Endothelial cell of umbilical vein (primary cell): Measurements from ENCODE around the gene CEP44. TPM values are rescaled to one million over a fixed set of nuclear protein-coding genes. Genes with fewer than 3 reads are reported as not detected.

Source experiments
- BruUV-seq: library from RNA; stranded (reverse); fragments of 400-500 nt; replicated peaks from 2 replicates; lab custom pipeline; 2021; lab: Mats Ljungman, UMichigan
- CTCF ChIA-PET: fragments of 300-600, 350-600 bp; sonication (Branson Sonifier 250); formaldehyde crosslinking; loops from one replicate; lab custom pipeline; 2021; ENCODE audit warnings: antibody characterized with exemption, inconsistent platforms; lab: Charles Lee
- POLR2A ChIA-PET: fragments of 300-600, 350-600 bp; sonication (Branson Sonifier 250); formaldehyde crosslinking; loops from one replicate; lab custom pipeline; 2021; ENCODE audit warnings: antibody characterized with exemption, inconsistent platforms; lab: Charles Lee
- DNase-seq: peaks from one replicate; pipeline ENCODE4 v3.0.0-alpha.2; 2011; ENCODE audit warnings: low read depth, low spot score
- FAIRE-seq: peaks from 2 replicates; lab custom pipeline; 2011; peaks lifted over from hg19 to GRCh38; lab: Jason Lieb, UNC
- H2AFZ ChIP-seq: 2 replicates; pipeline ENCODE4 v1.6.0; 2012; ENCODE audit warnings: low read depth, low read length, control low read depth, inconsistent platforms
- H3K27ac ChIP-seq: 2 replicates; pipeline ENCODE4 v1.5.1; 2011; ENCODE audit warnings: low read depth, mild to moderate bottlenecking, control low read depth, low read length, moderate library complexity; ENCODE audit not compliant: insufficient read depth
- H3K27me3 ChIP-seq, 2 experiments: 2 replicates each; pipeline versions ENCODE4 v1.6.0 to v1.6.1; 2011; ENCODE audit warnings: low read length in 2 of 2, mixed read lengths in 1 of 2; ENCODE audit not compliant: control insufficient read depth in 2 of 2, insufficient read depth in 2 of 2
- H3K36me3 ChIP-seq, 2 experiments: 2 replicates in 1 of 2; 3 replicates in 1 of 2; pipeline ENCODE4 v1.5.1; 2011; ENCODE audit warnings: low read length in 2 of 2, mild to moderate bottlenecking in 1 of 2, moderate library complexity in 1 of 2; ENCODE audit not compliant: control insufficient read depth in 2 of 2, insufficient read depth in 2 of 2; ENCODE audit errors: extremely low read depth in 1 of 2
- H3K4me1 ChIP-seq: 3 replicates; pipeline ENCODE4 v1.5.1; 2011; ENCODE audit warnings: mild to moderate bottlenecking, low read length; ENCODE audit not compliant: control insufficient read depth, insufficient read depth; ENCODE audit errors: extremely low read depth
- H3K4me2 ChIP-seq: 2 replicates; pipeline ENCODE4 v1.6.1; 2011; ENCODE audit warnings: low read length, control low read depth, mixed read lengths; ENCODE audit not compliant: insufficient read depth
- H3K4me3 ChIP-seq, 3 experiments: fragments of 200-600 bp in 1 of 3; sonication (generic), shearing (Covaris generic) in 1 of 3; replicated peaks in 1 of 3; 2 replicates each; pipeline ENCODE4 v1.5.1; 2011 to 2016; ENCODE audit warnings: control low read depth in 3 of 3, low read length in 3 of 3, mild to moderate bottlenecking in 2 of 3, inconsistent platforms in 1 of 3, low read depth in 1 of 3, moderate library complexity in 1 of 3; ENCODE audit not compliant: insufficient read depth in 1 of 3
- H3K79me2 ChIP-seq: 2 replicates; pipeline ENCODE4 v1.6.0; 2012; ENCODE audit warnings: low read length, inconsistent platforms; ENCODE audit not compliant: control insufficient read depth, insufficient read depth
- H3K9ac ChIP-seq: replicated peaks from 2 replicates; pipeline ENCODE3; 2011; ENCODE audit warnings: low read length, control low read depth; ENCODE audit not compliant: insufficient read depth; ENCODE audit errors: extremely low read depth
- H3K9me1 ChIP-seq: replicated peaks from 3 replicates; pipeline ENCODE4 v1.6.0; 2011; ENCODE audit warnings: mild to moderate bottlenecking, low read length; ENCODE audit not compliant: control insufficient read depth, insufficient read depth; ENCODE audit errors: extremely low read depth
- H3K9me3 ChIP-seq: replicated peaks from 2 replicates; pipeline ENCODE4 v1.5.1; 2012; ENCODE audit warnings: low read length, inconsistent platforms; ENCODE audit not compliant: control insufficient read depth, insufficient read depth
- H4K20me1 ChIP-seq: replicated peaks from 2 replicates; pipeline ENCODE3; 2011; ENCODE audit warnings: mild to moderate bottlenecking, low read length; ENCODE audit not compliant: control insufficient read depth, insufficient read depth; ENCODE audit errors: extremely low read depth
- EZH2 ChIP-seq: IDR thresholded peaks from 2 replicates; pipeline ENCODE4 v1.6.1; 2012; ENCODE audit warnings: borderline replicate concordance, low read depth, mild to moderate bottlenecking, moderate library complexity, low read length, inconsistent platforms; ENCODE audit not compliant: severe bottlenecking
- FOS ChIP-seq: IDR thresholded peaks from 2 replicates; pipeline ENCODE4 v1.6.1; 2011; ENCODE audit warnings: mild to moderate bottlenecking, low read length, moderate library complexity, borderline replicate concordance; ENCODE audit not compliant: insufficient read depth
- GATA2 ChIP-seq: IDR thresholded peaks from 2 replicates; pipeline ENCODE4 v1.7.0; 2011; ENCODE audit warnings: low read depth, mild to moderate bottlenecking, moderate library complexity, mixed read lengths, low read length; ENCODE audit not compliant: insufficient read length, insufficient read depth
- JUN ChIP-seq: IDR thresholded peaks from 2 replicates; pipeline ENCODE4 v1.6.1; 2011; ENCODE audit warnings: borderline replicate concordance, low read depth; ENCODE audit not compliant: insufficient read length, insufficient read depth
- MAX ChIP-seq: IDR thresholded peaks from 2 replicates; pipeline ENCODE4 v1.6.1; 2011; ENCODE audit not compliant: insufficient read depth, insufficient read length
- MYC ChIP-seq: IDR thresholded peaks from one replicate; pipeline ENCODE4 v1.6.1; 2011; ENCODE audit warnings: mild to moderate bottlenecking, low read depth, low read length
- POLR2A ChIP-seq: IDR thresholded peaks from 2 replicates; pipeline ENCODE4 v1.6.1; 2012; ENCODE audit warnings: low read depth, mild to moderate bottlenecking, control low read depth, low read length
- POLR2AphosphoS5 ChIP-seq: IDR thresholded peaks from 2 replicates; pipeline ENCODE4 v1.6.1; 2012; ENCODE audit warnings: low read depth, mild to moderate bottlenecking, control low read depth, low read length, moderate library complexity; ENCODE audit not compliant: insufficient read depth
- dilution Hi-C: fragments of 300-500 bp; cut with MboI; formaldehyde crosslinking; loops from one replicate; pipeline ENCODE4 v1.15.0; 2019; ENCODE audit warnings: low sequenced_read_pairs; ENCODE audit not compliant: extremely low pct_ligation_motif_present
- intact Hi-C: fragments of 100-400 bp; cut with micrococcal nuclease; formaldehyde crosslinking; loops from one replicate; pipeline ENCODE4 v1.10.0; 2022
- polyA plus RNA-seq, 4 experiments: library from polyadenylated mRNA; depleted of rRNA in 3 of 4; stranded (reverse) in 3 of 4; unstranded in 1 of 4; fragments of >200 nt; gene quantifications; 2 replicates each; pipeline versions ENCODE4 v1.2.1 to v1.2.3, GENCODE V29; 2011 to 2012; ENCODE audit warnings: missing spikeins in 1 of 4
- total RNA-seq: library from RNA; stranded (reverse); gene quantifications from 2 replicates; pipeline ENCODE4 v1.2.3, GENCODE V29; 2021
- TF ChIP-seq, protein P1 (sequence below), 2 donors: IDR thresholded peaks; 1 replicate in 1 of 2; 2 replicates in 1 of 2; pipeline ENCODE4 v1.5.1; 2011; ENCODE audit warnings: low read length in 2 of 2, mild to moderate bottlenecking in 2 of 2, moderate library complexity in 2 of 2, control low read depth in 1 of 2, inconsistent platforms in 1 of 2, low read depth in 1 of 2; ENCODE audit not compliant: insufficient read depth in 1 of 2; ENCODE audit errors: extremely low read depth in 1 of 2

CEP44 gene
- total and polyA plus RNA-seq, 2 donors (not counting 3 experiments of a cell fraction or from before 2014, with no cell fraction given) = 2.0 to 13.0 TPM

- peak overlapping the region; percentile 100 for H3K9ac ChIP-seq
- H3K27ac ChIP-seq = peak overlapping the region; percentile 99
- FAIRE-seq = peak; percentile 80
- peak; percentile 93 for DNase-seq
- dilution Hi-C loops (no loop called here), intact Hi-C loops (no loop called here)
- H3K9me3 ChIP-seq = no peaks in the 10 kb centered on the region
- H3K4me1 ChIP-seq = peaks cover 17% of the 10 kb centered on the region
- TF ChIP-seq POLR2AphosphoS5 (no peak), MAX (no peak), MYC (no peak), FOS (no peak), EZH2 (no peak), GATA2 (no peak), JUN (no peak), POLR2A (no peak)
- TF ChIP-seq, protein P1, sequence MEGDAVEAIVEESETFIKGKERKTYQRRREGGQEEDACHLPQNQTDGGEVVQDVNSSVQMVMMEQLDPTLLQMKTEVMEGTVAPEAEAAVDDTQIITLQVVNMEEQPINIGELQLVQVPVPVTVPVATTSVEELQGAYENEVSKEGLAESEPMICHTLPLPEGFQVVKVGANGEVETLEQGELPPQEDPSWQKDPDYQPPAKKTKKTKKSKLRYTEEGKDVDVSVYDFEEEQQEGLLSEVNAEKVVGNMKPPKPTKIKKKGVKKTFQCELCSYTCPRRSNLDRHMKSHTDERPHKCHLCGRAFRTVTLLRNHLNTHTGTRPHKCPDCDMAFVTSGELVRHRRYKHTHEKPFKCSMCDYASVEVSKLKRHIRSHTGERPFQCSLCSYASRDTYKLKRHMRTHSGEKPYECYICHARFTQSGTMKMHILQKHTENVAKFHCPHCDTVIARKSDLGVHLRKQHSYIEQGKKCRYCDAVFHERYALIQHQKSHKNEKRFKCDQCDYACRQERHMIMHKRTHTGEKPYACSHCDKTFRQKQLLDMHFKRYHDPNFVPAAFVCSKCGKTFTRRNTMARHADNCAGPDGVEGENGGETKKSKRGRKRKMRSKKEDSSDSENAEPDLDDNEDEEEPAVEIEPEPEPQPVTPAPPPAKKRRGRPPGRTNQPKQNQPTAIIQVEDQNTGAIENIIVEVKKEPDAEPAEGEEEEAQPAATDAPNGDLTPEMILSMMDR (IDR thresholded peaks at IDR 0.05; ENCODE audit: extremely low read depth in 1 of 2, insufficient read depth in 1 of 2, low read depth in 1 of 2, low read length in 2 of 2) = no peak
- BruUV-seq = TSS peak; percentile 76
- CTCF ChIA-PET = interaction anchor here (1.0 to 1.5 kb wide), 3 partner anchors 9 to 36 kb away, joined by 3 to 4 read pairs (median 4); no protein-coding TSS in a partner anchor
- H2AFZ ChIP-seq = peak overlapping the region; percentile 99
- no peaks in the 10 kb centered on the region for H3K9me1 ChIP-seq
- peaks cover 30% of the 10 kb centered on the region for H3K79me2 ChIP-seq
- H3K4me2 ChIP-seq = peak overlapping the region; percentile 96
- peak overlapping the region; percentile 77 to 97 (median 82) for H3K4me3 ChIP-seq
- no peaks in the 10 kb centered on the region for H4K20me1 ChIP-seq
- no peaks in the 10 kb centered on the region for H3K27me3 ChIP-seq
- POLR2A ChIA-PET = no interaction called here
- H3K36me3 ChIP-seq = no peaks in the 10 kb centered on the region
These were observed 740 bp upstream of the CEP44 start for GRCh38 chr4:174282836-174283506.
